ENCODE measurements around the gene IGHMBP2.

IGHMBP2 gene

GRCh38 chr11:68890490-68891231 lies 13.0 kb upstream of the IGHMBP2 start:
- DNase-seq (ENCODE audit: low read depth, low spot score) = no peak

- no peak for DNase-seq (ENCODE audit: low read depth, low spot score)
Observed at GRCh38 chr11:68891351-68891948, 12.2 kb upstream of the IGHMBP2 start.

GRCh38 chr11:68892576-68892975 lies 11.1 kb upstream of the IGHMBP2 start:
- DNase-seq (ENCODE audit: low read depth, low spot score) = no peak

- DNase-seq (ENCODE audit: low read depth, low spot score) = no peak
Observed at GRCh38 chr11:68893282-68893681, 10.4 kb upstream of the IGHMBP2 start.

- no peak for DNase-seq (ENCODE audit: low read depth, low spot score)
Observed at GRCh38 chr11:68896171-68896959, 7.3 kb upstream of the IGHMBP2 start.

- DNase-seq (ENCODE audit: low read depth, low spot score) = no peak
Observed at GRCh38 chr11:68897441-68897840, 6.2 kb upstream of the IGHMBP2 start.

- no peak for DNase-seq (ENCODE audit: low read depth, low spot score)
Observed at GRCh38 chr11:68900835-68901381, 2.8 kb upstream of the IGHMBP2 start.

- DNase-seq (ENCODE audit: low read depth, low spot score) = no peak
Observed at GRCh38 chr11:68904248-68904847, 657 bp downstream of the IGHMBP2 start.

GRCh38 chr11:68905421-68906360 lies 2.0 kb downstream of the IGHMBP2 start:
- peak; percentile 63 for DNase-seq (ENCODE audit: low read depth, low spot score)

GRCh38 chr11:68908273-68908672 lies 4.6 kb downstream of the IGHMBP2 start:
- no peak for DNase-seq (ENCODE audit: low read depth, low spot score)

GRCh38 chr11:68910965-68911364 lies 7.3 kb downstream of the IGHMBP2 start:
- DNase-seq (ENCODE audit: low read depth, low spot score) = no peak

GRCh38 chr11:68911731-68912130 lies 8.0 kb downstream of the IGHMBP2 start:
- no peak for DNase-seq (ENCODE audit: low read depth, low spot score)

- no peak for DNase-seq (ENCODE audit: low read depth, low spot score)
Observed at GRCh38 chr11:68912254-68912653, 8.6 kb downstream of the IGHMBP2 start.

GRCh38 chr11:68913188-68913587 lies 9.5 kb downstream of the IGHMBP2 start:
- DNase-seq (ENCODE audit: low read depth, low spot score) = no peak

- DNase-seq (ENCODE audit: low read depth, low spot score) = no peak
Observed at GRCh38 chr11:68914761-68915160, 11.1 kb downstream of the IGHMBP2 start.

GRCh38 chr11:68916439-68916838 lies 12.7 kb downstream of the IGHMBP2 start:
- no peak for DNase-seq (ENCODE audit: low read depth, low spot score)

- no peak for DNase-seq (ENCODE audit: low read depth, low spot score)
Observed at GRCh38 chr11:68923614-68924013, 19.9 kb downstream of the IGHMBP2 start.

- no peak for DNase-seq (ENCODE audit: low read depth, low spot score)
Observed at GRCh38 chr11:68924073-68924925, 20.6 kb downstream of the IGHMBP2 start.

GRCh38 chr11:68925611-68926010 lies 21.9 kb downstream of the IGHMBP2 start:
- DNase-seq (ENCODE audit: low read depth, low spot score) = no peak
